ENCODE measurements around the gene PTBP1.

Gene PTBP1

DNA sequence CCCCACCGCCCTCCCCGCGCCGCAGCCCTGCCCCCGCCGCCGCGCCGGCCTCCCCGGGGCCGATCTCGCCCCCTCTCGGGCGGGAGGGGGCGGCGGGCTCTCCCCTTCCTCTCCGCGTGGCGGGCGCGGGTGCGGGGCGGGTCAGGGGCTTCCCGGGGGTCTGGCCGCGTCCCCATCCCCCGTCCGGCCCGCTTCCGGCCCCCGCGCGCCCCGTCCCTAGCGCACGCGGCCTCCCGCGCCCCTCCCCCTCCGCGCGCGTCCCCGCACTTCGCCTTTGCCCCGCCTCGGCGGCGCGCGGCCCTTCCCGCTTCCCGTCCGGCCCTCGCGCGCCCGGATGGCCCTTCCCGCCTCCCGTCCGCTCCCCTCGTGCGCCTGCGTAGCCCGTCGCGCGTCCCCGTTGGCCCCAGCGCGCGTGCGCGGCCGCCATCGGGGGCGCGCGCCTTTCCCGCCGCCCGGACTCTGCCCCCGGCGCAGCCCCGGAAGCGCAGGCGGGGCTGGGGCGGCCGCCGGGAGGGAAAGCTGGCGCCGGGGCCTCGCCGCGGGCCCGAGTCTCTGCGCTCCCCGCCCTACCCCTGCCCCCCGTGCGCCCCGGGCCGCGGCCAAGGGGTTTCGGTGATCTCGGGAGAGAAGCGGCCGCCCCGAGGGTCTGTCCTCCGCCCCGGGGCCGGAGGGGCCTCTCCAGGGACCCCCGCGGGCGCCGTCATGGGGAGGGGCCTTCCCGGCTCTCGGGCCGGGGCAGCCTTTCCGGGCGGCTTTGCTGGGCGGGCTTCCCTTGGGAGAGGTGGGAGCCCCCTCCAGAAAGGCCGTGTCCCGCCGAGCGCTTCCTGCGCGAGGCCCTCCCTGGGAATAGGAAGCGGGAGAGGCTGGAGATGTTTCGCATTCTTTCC, 519 bp downstream of the PTBP1 start:
- peak; percentile 95 for DNase-seq
- ATAC-seq: peak; percentile 40

DNA sequence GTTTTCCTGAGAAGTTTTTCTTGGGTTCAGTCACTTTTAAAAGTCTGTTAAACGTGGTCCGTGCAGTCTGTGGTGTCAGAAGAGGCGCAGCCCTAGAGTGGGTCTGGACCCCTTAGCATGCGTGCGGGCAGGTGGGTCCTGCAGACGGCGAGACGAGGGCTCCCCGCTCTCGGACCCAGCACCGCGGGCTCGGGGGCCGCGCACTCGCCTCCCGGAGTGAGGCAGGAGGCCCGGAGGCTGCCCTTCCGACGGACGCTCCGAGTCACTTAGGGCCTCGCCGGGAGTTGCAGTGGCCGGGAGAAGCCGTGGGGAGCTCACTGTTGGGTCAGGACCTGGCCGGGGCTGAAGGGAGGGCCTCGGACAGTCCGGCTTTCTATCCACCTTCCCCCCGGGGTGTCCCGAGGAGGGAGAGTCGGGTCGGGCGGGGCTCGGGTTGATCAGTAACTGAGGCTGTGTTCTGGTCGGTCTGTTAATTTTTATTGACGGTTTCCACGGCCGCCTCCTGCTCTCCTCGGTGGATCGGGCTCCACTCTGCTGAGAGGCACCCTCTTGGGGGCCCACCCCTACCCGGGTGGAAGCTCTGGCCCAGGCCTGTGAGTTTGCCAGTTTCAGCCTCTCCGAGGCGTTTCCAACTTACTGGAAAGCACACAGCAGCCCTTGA, 1.3 kb downstream of the PTBP1 start:
- no peak for ATAC-seq
- no peak for DNase-seq

DNA sequence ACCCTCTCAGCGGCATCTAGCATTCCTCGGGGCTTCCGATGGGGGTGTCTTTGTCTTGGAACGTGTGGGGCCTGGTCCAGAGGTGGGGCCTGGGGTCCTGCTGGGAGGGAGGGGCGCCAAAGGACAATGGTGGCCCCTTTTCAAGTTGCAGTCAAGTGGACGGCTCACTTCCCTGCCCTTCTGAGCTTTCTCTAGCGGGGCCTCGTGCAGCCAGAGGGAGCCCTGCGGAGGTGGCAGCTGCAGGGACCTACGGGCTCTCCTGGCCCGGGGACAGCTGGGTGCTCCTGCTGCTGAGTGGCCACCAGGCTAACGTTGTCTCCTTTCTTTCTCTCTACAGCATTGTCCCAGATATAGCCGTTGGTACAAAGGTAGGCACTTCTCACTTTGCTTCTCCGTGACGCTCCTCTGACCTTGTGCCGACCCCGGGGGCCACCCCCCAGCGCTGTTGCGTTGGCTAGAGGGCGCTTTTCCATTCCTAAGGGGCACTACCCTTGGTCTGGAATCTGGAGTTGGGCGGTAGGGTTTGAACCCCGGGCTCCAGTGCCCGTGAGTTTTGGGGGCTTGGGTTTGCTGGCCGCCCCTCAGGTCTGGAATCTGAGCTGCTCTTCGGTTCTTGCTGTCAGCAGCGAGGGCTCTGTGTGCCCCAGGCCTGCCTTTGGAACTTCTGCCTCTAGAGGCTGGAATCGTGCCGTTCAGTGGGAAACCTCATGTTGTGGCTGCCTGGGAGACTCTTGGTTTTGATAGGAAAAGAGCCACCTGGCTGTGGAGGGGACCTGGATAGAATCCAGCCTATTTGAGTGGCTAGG, 2.0 kb downstream of the PTBP1 start:
- ATAC-seq (no peak), DNase-seq (no peak)

DNA sequence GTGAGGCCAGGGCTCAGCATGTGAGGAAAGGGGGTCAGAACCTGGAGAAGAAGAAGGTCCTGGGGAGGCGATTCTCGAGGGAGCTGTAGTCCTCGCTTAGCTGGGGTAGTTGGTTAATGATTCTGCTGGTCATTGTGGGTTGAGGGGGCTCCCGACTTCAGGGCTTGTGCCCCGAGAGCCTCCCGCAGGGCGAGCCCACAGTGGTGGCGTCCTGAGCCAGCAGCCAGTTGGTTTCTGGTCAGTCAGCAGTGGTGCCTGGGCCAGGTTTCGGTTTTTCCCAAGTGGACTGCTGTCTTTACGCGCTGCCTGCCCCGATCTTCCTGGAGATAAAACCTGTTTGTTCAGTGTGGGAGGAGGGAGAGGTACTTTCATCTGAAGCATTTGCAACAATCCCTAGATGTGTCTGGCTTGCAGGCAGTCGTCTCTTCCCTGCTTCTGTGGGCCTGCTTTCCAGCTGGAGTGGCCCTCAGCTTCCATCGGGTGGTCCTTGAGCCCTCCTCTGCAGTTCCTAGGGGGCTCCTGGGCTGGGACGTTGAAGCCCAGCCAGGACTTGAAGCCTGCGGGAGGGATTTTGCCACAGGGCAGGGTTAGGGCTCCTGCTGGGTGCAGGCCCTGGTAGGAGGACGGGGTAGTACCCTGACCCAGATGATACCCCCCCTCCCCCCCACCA, 3.2 kb downstream of the PTBP1 start:
- no peak for DNase-seq
- no peak for ATAC-seq

DNA sequence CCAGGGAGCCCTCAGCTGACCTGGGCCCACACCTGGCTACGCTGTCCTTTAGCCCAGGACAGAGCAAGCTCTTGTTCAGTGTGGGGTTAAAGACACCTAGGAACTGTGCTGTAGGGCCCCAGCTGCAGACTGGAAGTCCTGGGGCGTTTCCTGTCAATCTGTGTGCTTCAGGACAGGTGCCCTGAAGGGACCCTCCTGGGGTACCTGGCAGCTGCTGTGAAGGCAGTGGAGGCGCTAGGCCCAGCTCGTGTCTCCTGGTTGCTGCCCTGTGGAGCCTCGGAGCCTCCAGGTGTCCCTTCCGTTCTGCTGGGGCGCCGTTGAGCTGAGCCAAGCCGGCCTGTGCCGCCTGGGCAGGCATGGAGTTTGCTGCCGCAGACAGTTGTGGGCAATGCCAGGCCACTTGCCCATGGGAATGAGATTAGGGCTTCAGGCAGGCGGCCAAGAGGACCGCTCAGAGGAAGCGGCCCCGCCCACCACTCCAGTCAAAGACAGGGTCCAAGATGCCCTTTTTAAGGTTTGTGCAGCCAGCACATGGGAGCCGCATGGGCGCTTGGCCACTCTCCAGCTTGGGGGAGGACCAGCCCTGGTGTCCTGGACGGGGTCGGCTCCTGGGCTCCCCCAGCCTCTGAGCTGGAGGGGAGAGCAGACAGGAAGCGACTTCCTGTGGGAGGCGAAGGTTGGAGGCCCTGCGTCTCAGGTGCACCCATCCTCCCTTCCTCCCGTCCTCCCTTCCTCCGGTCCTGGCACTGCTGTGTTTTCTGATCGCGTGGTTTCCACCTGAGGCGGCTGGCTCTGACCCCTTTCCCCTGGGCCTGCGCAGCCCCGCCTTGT, 4.0 kb downstream of the PTBP1 start:
- DNase-seq (no peak), ATAC-seq (no peak)

DNA sequence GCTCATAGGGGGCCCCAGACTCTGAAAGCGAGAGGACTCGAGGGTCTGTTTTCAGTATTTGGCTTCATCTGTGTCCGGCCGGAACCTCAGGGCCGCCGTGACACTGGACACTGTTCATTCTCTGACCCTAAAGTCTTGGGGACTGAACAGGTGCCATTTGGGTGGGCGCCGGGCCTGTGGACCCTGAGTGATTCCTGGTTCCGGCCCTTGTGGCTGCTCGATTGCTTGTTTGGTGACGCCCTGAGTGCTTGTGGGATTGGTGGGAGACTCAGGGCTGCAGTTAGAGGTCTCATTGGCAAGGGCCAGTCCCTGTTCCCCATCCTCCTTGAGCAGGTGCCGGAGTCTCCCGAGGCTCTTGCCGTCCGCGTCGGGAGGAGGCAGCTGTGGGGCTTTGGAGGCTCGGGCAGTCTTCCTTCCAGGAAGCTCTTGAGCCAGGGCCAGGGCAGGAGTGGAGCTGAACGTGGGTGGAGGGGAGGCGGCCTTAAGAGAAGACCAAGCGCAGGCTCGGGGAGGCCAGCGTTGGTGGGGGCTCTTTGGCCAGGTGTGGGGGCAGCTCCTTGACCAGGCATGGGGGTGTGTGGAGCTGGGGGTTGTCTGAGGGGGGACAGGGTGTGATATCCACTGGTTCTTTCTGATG, 4.7 kb downstream of the PTBP1 start:
- no peak for ATAC-seq
- DNase-seq: no peak

DNA sequence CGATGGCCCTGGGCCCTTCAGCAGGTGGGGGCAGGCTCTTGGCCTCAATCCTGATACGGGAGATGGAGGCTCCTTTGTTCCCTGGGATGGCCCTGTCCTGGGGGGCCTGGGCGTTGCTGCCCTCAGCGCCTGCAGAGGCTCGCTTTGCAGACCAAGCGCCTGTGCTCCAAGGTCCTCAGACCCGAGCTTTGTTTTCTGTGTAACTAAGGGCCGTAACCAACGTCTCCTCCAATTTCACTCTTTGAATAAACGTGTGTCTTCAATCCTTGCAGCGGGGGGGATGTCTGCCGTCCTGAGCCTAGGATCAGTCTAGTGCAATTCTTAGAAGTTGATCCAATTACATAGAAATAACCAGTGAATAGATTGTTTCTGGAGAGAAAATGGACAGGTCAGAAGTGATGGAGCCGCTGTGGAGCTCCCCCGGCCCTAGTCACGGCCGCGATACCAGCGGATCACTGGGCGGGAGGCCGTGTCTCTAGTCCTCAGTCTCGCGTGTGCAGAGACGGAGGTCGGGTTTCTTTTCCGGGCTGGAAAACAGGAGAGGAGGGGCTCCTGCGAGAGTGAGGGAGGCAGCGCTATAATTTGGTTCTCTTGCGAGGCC, 5.3 kb downstream of the PTBP1 start:
- DNase-seq: no peak

DNA sequence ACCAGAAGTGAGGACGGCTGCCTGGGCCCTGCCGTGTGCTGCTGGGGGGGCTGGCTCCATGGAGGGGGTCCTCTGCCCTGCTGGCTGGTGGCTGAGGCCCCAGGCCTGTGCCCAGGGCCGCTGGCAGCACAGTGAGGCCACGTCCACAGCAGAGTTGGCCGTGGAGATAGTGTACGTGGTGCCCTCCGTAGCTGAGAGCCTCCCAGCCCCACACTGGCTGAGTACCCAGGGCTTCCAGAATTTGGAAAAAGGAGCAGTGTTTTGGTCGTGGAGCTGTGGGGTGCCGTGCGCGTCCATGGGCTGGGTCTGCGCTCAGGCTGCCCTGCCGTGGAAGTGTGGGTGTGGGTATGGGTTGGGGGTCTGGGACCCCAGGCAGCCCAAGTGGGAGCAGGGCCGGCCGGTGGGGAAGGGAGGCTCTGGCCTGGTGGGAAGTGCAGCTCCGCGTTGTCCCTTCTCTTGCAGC, 5.9 kb downstream of the PTBP1 start:
- no peak for ATAC-seq
- no peak for DNase-seq

More for the DNA sequence above, 5.3 kb downstream of the PTBP1 start:
- no peak for ATAC-seq

DNA sequence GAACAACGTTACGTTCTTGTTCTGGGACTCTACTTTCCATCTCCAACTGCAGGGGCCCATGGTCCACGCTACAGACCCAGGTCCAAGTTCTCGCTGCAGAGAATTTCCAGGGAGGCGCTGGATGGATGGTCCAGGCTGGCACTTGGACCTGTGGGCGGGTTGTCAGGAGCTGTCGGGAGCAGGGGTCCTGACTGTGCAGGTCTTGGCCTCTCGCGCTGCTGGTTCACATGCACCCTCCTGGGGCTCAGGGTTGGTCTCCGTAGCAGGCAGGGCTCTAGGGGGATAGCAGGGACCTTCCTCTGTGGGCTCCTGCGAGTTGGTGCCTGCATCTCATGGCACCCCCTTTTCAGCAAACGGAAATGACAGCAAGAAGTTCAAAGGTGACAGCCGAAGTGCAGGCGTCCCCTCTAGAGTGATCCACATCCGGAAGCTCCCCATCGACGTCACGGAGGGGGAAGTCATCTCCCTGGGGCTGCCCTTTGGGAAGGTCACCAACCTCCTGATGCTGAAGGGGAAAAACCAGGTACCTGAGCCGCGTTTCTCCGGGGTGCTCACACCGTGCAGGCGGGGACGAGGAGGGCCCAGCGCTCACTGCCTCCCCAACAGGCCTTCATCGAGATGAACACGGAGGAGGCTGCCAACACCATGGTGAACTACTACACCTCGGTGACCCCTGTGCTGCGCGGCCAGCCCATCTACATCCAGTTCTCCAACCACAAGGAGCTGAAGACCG, 6.6 kb downstream of the PTBP1 start:
- no peak for DNase-seq
- ATAC-seq: no peak

DNA sequence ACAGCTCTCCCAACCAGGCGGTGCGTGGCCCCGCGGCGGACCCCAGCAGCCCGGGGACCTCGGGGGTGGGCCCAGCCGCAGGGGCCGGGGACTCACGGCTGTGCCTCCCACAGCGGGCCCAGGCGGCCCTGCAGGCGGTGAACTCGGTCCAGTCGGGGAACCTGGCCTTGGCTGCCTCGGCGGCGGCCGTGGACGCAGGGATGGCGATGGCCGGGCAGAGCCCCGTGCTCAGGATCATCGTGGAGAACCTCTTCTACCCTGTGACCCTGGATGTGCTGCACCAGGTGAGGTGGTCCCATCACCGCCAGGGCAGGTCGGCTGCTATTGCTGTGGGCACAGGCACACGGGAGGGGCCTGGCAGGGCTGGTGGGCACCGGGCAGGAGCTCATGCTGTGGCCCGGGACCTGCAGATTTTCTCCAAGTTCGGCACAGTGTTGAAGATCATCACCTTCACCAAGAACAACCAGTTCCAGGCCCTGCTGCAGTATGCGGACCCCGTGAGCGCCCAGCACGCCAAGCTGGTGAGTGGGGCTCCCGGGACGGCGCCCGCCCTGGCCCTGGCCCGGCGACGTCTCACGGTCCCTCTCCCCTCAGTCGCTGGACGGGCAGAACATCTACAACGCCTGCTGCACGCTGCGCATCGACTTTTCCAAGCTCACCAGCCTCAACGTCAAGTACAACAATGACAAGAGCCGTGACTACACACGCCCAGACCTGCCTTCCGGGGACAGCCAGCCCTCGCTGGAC, 7.3 kb downstream of the PTBP1 start:
- DNase-seq (no peak), ATAC-seq (no peak)

DNA sequence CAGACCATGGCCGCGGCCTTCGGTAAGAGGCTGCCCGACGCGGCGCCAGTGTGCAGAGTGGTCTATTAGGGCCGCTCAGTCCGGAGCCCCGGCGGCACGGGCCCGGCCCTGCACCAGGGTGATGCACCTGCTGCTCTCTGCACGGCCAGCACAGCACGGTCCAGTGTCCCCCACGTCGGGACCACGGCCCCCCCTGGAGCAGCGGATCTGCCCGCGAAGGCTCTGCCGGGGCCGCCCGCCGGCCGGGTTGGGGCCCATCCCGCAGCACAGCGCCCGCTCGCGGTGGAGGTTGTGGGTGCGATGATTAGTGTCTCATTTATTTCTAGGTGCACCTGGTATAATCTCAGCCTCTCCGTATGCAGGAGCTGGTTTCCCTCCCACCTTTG, 7.9 kb downstream of the PTBP1 start:
- no peak for DNase-seq
- no peak for ATAC-seq

DNA sequence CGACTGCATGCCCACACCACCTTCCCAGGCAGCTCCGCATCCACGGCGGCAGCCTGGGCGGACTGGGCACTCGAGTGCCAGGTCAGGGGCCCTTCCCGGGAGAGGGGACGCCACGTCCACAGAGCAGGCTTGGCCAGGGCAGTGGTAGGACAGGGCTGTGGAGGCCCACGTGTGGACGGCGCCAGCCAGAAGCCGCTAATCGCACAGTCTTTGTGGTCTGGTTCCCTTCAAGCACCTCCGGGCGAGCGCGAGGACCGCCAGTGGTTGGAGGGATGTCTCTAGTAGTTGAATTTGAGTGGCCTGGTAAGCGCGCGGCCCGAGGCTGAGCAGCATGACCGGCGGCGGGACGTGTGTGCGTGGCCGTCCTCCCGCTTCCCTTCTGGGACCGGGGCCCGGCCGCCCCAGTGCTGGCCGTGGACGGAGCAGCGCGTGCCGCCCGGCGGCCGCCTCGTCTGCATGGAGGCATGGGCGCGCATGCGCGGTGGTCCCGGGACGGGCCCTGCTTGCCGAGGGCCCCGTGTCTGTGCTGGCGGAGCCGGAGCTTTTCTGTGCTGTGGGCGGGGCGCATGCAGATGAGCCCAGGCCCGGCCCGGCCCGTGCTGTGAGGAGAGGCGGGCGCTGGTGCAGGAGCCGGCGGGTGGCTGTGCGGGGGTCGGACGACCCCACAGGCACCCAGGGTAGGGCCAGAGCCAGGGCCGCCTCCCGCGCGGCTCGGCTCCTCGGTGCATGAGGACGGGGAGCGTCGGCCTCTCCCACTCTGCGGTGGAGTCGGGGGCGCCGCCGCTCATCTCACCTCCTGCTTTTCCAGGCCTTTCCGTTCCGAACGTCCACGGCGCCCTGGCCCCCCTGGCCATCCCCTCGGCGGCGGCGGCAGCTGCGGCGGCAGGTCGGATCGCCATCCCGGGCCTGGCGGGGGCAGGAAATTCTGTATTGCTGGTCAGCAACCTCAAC, 8.6 kb downstream of the PTBP1 start:
- ATAC-seq (no peak), DNase-seq (no peak)

DNA sequence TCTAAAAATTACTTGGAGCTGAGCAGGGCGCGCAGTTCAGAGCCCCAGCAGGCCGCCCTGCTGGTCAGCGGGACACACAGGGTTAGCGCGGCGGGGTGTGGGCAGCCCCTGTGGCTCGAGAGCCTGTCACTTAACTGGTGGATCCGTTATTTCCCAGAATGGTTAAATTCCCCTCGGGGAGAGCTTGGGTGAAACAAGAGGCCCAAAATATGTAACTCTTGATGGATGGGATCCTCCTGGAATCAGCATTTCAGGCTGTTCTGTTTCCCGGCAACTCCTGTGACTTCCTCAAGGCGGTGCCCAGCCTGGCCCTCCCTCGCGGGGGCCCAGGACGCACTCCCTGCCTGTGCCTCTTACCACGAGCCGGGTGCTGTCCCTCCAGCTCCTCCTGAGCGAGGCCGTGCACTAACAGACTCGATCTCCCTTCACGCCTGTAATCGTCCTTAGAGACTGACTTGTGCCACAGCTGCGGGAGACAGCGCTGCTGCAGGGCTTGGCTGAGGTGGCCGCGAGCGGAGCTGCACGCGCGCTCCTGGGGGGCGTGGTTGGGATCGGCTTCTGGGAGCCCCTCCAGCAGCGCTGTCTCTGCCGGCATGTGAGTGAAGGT, 9.7 kb downstream of the PTBP1 start:
- DNase-seq (no peak), ATAC-seq (no peak)

DNA sequence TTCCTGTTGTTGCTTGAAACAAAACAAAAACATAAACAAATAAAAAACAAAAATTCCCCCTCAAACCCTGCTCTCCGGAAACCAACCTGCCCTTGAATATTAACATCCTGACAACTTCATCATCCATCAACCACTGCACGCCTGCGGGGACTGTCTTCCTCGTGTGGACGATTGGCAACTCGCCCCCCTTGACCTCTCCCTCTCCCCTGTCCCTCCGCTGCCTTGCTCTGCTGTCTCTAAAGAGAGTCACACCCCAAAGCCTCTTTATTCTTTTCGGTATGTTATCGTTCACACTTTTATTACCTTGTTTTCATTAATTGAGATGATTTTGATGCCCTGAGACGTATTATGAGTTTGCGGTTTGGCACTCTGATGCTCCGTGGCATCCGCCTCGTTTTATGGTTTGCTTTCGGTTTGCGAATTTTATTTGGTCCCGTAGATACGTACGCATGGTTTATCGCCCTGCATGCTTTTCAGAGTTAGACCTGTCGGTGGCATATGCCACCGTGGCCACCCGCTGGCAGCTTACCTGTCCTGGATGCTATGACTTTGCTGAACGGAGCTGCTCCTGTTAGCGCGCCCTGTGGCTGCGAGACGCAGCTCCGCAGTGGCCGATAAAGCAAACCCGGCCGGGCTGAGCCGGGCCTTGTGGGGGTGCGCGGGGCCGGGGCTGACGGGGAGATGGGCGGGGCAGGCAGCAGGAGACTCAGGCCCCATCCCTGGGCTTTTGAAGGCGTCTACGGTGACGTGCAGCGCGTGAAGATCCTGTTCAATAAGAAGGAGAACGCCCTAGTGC, 10.6 kb downstream of the PTBP1 start:
- no peak for ATAC-seq

DNA sequence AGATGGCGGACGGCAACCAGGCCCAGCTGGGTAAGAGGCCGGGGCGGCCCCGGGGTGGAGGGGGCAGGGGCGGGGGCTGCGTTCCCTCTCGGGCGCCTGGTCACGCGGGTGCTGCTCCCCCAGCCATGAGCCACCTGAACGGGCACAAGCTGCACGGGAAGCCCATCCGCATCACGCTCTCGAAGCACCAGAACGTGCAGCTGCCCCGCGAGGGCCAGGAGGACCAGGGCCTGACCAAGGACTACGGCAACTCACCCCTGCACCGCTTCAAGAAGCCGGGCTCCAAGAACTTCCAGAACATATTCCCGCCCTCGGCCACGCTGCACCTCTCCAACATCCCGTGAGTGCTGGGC, 11.1 kb downstream of the PTBP1 start:
- no peak for DNase-seq
- ATAC-seq: no peak

More for the DNA sequence above, 10.6 kb downstream of the PTBP1 start:
- no peak for DNase-seq

DNA sequence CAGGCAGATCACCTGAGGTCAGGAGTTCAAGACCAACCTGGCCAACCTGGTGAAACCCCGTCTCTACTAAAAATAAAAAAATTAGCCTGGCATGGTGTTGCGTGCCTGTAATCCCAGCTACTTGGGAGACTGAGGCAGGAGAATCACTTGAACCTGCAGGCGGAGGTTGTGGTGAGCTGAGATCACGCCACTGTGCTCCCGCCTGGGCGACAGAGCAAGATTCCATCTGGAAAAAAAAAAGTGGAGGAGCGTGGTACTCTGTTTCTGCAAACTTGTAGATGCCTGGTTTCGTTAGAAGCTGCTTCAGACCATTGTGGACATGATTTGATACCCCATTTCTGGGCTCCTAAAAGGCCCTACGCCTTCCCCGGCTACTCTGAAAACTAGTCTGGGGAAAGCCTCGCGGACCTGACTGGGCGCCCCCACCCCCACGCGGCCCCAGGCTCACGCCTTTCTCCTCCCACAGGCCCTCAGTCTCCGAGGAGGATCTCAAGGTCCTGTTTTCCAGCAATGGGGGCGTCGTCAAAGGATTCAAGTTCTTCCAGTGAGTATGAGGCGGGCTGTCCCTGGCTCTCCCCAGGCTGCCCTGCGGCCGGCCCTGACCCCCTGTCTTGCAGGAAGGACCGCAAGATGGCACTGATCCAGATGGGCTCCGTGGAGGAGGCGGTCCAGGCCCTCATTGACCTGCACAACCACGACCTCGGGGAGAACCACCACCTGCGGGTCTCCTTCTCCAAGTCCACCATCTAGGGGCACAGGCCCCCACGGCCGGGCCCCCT, 13.0 kb downstream of the PTBP1 start:
- DNase-seq (no peak), ATAC-seq (no peak)

All from stimulated activated naive CD8-positive, alpha-beta T cell treated with anti-CD3 and anti-CD28 coated beads, Interleukin-15, Interleukin-2, amounts not matched to agents 100 U/mL and 50 U/mL, for 24 hours (primary cell).